ENCODE measurements around the gene PRKCZ. TPM values are rescaled to one million over a fixed set of nuclear protein-coding genes. Genes with fewer than 3 reads are reported as not detected.

The PRKCZ gene
- total and polyA plus RNA-seq, 2 experiments from 2014 or later: 26.2 to 36.9 TPM

DNA sequence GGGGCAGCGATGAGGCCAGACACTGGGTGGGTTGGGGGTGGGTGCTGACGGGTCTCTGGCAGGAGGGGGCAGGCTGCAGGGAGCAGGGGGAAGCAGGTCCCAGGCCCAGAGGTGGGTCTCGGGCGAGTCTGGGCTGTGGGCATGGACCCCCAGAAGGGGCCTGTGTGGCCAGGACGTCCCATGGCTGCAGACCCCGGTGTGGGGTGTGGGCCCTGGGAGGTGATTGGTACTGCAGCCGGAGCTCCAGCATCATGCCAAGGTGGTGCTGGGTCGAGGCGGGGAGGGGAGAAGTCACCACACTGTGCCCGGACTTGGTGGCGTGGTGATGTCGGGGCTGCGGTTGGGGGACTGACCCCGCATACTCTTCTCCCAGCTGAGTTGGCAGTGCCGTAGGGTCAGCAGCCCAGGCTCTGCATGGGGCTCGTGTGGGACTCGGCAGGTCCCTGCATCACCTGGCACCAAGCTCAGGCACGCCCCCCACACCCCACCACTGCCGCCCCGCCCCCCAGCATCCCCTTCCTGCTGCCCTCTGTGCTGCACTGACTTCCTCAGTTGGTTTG is 31.2 kb downstream of the PRKCZ start:
- Histone ChIP-seq H3K27ac (ENCODE audit: low read depth) (no peak overlapping the region), H3K36me3 (ENCODE audit: insufficient read depth) (peaks cover 9% of the 10 kb centered on the region; the same call in 1 of the 2 replicates), H2AFZ (no peak overlapping the region), H3K4me1 (ENCODE audit: insufficient read depth) (no peaks in the 10 kb centered on the region), H3K9me2 (ENCODE audit: insufficient read depth) (no peaks in the 10 kb centered on the region), H3F3A (replicated peaks; ENCODE audit: low read depth) (no peaks in the 10 kb centered on the region), H3K27me3 (ENCODE audit: insufficient read depth) (no peaks in the 10 kb centered on the region), H4K20me1 (replicated peaks; ENCODE audit: insufficient read depth) (peaks cover 8% of the 10 kb centered on the region; the same call in 1 of the 2 replicates), H3K4me2 (no peak overlapping the region), H3K79me2 (replicated peaks; ENCODE audit: insufficient read depth) (peaks cover 59% of the 10 kb centered on the region), H3K4me3 (no peak overlapping the region)
- peaks cover 18% of the 10 kb centered on the region for H3K27me3 Mint-ChIP-seq (ENCODE audit: insufficient read depth, low read depth, poor library complexity)
- H3K4me3 Mint-ChIP-seq: no peak overlapping the region
- peaks cover 22% of the 10 kb centered on the region for H3K9me3 Mint-ChIP-seq
- peaks cover 2% of the 10 kb centered on the region; the same call in 2 of the 3 replicates for H3K4me1 Mint-ChIP-seq
- ATAC-seq (no peak), DNase-seq (ENCODE audit: low spot score) (no peak)
- TF ChIP-seq POLR2AphosphoS5 (IDR thresholded peaks at IDR 0.05; ENCODE audit: low read depth): no peak
- TF ChIP-seq ZNF331 (CRISPR knock-in tag; IDR thresholded peaks at IDR 0.05; ENCODE audit: low read depth): no peak
- TF ChIP-seq ZNF114 (CRISPR knock-in tag; IDR thresholded peaks at IDR 0.05): no peak
- no peak for TF ChIP-seq EZH2phosphoT487 (IDR thresholded peaks at IDR 0.05; ENCODE audit: unreplicated experiment)
- TF ChIP-seq CTCF (conservative IDR thresholded peaks at IDR 0.05; ENCODE audit: low read depth in 2 of 2): no peak
- no peak for TF ChIP-seq EZH2 (IDR thresholded peaks at IDR 0.05; ENCODE audit: low read depth, unreplicated experiment)
- TF ChIP-seq STAT1 (IDR thresholded peaks at IDR 0.05; ENCODE audit: unreplicated experiment): no peak
- TF ChIP-seq, protein P1, sequence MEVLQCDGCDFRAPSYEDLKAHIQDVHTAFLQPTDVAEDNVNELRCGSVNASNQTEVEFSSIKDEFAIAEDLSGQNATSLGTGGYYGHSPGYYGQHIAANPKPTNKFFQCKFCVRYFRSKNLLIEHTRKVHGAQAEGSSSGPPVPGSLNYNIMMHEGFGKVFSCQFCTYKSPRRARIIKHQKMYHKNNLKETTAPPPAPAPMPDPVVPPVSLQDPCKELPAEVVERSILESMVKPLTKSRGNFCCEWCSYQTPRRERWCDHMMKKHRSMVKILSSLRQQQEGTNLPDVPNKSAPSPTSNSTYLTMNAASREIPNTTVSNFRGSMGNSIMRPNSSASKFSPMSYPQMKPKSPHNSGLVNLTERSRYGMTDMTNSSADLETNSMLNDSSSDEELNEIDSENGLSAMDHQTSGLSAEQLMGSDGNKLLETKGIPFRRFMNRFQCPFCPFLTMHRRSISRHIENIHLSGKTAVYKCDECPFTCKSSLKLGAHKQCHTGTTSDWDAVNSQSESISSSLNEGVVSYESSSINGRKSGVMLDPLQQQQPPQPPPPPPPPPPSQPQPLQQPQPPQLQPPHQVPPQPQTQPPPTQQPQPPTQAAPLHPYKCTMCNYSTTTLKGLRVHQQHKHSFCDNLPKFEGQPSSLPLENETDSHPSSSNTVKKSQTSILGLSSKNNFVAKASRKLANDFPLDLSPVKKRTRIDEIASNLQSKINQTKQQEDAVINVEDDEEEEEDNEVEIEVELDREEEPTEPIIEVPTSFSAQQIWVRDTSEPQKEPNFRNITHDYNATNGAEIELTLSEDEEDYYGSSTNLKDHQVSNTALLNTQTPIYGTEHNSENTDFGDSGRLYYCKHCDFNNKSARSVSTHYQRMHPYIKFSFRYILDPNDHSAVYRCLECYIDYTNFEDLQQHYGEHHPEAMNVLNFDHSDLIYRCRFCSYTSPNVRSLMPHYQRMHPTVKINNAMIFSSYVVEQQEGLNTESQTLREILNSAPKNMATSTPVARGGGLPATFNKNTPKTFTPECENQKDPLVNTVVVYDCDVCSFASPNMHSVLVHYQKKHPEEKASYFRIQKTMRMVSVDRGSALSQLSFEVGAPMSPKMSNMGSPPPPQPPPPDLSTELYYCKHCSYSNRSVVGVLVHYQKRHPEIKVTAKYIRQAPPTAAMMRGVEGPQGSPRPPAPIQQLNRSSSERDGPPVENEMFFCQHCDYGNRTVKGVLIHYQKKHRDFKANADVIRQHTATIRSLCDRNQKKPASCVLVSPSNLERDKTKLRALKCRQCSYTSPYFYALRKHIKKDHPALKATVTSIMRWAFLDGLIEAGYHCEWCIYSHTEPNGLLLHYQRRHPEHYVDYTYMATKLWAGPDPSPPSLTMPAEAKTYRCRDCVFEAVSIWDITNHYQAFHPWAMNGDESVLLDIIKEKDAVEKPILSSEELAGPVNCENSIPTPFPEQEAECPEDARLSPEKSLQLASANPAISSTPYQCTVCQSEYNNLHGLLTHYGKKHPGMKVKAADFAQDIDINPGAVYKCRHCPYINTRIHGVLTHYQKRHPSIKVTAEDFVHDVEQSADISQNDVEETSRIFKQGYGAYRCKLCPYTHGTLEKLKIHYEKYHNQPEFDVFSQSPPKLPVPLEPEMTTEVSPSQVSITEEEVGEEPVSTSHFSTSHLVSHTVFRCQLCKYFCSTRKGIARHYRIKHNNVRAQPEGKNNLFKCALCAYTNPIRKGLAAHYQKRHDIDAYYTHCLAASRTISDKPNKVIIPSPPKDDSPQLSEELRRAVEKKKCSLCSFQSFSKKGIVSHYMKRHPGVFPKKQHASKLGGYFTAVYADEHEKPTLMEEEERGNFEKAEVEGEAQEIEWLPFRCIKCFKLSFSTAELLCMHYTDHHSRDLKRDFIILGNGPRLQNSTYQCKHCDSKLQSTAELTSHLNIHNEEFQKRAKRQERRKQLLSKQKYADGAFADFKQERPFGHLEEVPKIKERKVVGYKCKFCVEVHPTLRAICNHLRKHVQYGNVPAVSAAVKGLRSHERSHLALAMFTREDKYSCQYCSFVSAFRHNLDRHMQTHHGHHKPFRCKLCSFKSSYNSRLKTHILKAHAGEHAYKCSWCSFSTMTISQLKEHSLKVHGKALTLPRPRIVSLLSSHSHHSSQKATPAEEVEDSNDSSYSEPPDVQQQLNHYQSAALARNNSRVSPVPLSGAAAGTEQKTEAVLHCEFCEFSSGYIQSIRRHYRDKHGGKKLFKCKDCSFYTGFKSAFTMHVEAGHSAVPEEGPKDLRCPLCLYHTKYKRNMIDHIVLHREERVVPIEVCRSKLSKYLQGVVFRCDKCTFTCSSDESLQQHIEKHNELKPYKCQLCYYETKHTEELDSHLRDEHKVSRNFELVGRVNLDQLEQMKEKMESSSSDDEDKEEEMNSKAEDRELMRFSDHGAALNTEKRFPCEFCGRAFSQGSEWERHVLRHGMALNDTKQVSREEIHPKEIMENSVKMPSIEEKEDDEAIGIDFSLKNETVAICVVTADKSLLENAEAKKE (CRISPR knock-in tag; IDR thresholded peaks at IDR 0.05): no peak
- H3K27ac Mint-ChIP-seq: no peak overlapping the region
- H3K36me3 Mint-ChIP-seq (ENCODE audit: low read depth): peaks cover 41% of the 10 kb centered on the region
